ENCODE results near the gene MMP28.

MMP28 gene

DNA sequence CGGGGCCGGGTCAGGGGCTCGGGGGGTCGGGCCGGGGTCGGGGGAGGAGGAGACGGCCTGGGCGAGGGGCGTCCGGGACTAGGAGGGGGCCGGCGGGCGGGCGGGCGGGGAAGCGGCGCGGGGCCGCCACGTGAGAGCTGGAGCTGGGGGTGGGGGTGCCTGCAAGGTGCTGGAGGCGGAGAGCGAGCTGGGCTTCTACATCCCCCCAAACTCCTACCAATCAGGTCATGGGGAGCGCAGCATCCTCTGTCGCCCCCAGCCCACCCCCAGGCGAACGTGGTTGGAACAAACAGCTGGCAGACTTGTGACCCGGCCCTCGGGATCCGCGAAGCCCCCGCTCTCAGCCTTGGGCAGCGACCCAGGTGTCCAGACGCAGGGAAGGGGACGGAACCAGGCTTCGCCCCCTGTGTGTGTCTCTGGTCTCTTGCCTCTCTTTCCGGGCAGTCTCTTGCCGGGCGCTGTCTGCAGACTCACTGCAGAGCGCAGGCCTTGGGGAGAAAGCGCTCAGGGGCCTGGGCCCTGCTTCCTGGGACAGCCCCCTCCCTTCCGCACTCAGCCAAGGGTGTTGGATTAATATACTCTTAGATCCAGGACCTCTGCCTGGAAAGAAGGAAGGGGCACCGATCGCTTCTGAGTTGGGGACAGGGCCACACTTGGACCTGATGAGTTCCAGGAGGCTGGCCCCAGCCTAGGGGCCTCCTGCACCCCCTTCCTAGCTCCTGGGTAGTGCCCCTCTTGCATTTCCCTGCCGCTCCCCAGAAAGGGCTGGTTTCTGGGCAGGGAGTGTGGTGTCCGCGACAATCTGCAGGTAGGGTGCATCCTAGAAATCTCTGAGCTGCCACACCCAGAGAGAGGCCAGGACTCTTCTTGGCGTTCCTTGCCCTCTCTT, 63.3 kb downstream of the MMP28 start:
- H3K9me3 ChIP-seq (ENCODE audit: control insufficient read depth, low read length): no peaks in the 10 kb centered on the region
- H3K27ac ChIP-seq (ENCODE audit: low read depth, low read length, severe bottlenecking): no peak overlapping the region
- peaks cover 12% of the 10 kb centered on the region for H3K4me1 ChIP-seq (ENCODE audit: control insufficient read depth, insufficient read depth, low read length, poor library complexity, severe bottlenecking)
- peak overlapping the region; percentile 62 for H3K4me3 ChIP-seq (ENCODE audit: extremely low read depth, insufficient read depth, low read length, poor library complexity, severe bottlenecking)
- WGBS, 2 experiments (ENCODE audit: insufficient coverage in 2 of 2): 1 to 12% methylated on average over 16 to 21 of the region's 47 CpGs
- H3K36me3 ChIP-seq (ENCODE audit: control insufficient read depth, insufficient read depth, low read length): peaks cover 17% of the 10 kb centered on the region

DNA sequence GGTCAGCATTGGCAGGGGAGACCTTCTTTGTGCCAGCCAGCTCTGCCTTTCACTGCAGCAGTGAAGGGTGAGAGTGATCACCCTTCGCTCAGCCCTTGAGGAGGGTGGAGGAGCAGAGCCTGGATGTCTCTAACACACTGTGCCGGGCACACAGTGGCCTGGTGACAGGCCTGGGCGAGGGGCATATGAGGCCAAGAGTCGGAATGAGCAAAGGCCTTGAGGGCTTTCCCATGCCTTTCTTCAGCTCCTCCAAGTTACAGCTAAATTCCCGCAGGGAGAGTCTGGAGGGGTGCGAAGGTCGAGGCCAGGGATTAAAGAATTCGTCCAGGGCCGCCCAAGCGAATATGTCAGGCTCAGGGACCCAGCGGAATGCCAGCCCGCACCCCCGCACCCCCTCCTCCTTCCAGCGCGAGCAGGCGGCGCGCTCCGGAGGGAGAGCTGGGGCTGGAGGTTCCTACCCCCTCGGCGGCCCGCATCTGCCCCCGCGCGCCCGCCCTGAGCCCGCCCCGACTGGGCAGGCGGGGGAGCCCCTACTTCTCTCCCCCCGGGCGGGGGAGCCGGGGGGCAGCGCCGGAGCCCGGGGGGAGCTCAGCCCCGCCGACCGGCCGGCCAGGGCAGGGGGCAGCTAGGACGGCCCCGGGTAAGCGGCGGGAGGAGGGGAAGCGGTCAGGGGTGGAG, 64.1 kb downstream of the MMP28 start, which contains the start of gene RASL10B:
TSS of gene RASL10B (plus strand) at position 401 of the 678 bp plus-strand sequence. CDS start 3,546 bp downstream, outside the sequence.
- H3K4me1 ChIP-seq (ENCODE audit: control insufficient read depth, insufficient read depth, low read length, poor library complexity, severe bottlenecking): peaks cover 15% of the 10 kb centered on the region
- peak within 1 kb of the TSS; percentile 49 for H3K27ac ChIP-seq (ENCODE audit: low read depth, low read length, severe bottlenecking)
- WGBS, 2 experiments (ENCODE audit: insufficient coverage in 2 of 2): 4 to 6% methylated on average over 19 to 20 of the region's 44 CpGs
- no peaks in the 10 kb centered on the region for H3K9me3 ChIP-seq (ENCODE audit: control insufficient read depth, low read length)
- H3K36me3 ChIP-seq (ENCODE audit: control insufficient read depth, insufficient read depth, low read length): peaks cover 23% of the 10 kb centered on the region
- peak within 1 kb of the TSS; percentile 62 for H3K4me3 ChIP-seq (ENCODE audit: extremely low read depth, insufficient read depth, low read length, poor library complexity, severe bottlenecking)

DNA sequence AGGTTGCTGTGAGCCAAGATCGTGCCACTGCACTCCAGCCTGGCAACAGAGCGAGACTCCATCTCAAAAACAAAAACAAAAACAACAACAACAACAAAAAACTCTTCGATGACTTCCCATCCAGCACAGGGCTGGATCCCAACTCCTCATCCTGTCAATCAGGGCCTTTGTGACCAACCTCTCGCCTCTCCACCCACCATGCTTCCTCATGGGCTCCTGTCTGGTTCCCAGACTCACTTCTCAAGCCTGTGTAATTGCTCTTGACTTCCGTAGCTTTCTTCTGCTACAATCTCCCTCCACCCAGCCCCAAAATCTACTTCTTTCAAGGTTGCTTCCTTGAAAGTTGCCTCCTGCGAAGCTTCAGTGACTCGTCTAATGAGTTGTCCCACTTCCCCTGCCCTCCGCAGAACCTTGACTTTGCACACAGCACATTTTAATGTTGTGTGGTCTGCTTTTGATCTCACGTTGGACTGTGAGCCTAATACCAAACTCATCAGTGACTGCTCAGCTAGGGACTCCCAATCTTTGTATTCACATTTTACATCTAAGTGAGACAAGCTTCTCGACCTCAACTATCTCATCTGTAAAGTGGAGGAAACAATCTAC, 64.9 kb downstream of the MMP28 start:
- Histone ChIP-seq H3K4me3 (ENCODE audit: extremely low read depth, insufficient read depth, low read length, poor library complexity, severe bottlenecking) (no peak overlapping the region), H3K4me1 (ENCODE audit: control insufficient read depth, insufficient read depth, low read length, poor library complexity, severe bottlenecking) (peaks cover 24% of the 10 kb centered on the region), H3K27ac (ENCODE audit: low read depth, low read length, severe bottlenecking) (peak overlapping the region; percentile 49), H3K9me3 (ENCODE audit: control insufficient read depth, low read length) (no peaks in the 10 kb centered on the region), H3K36me3 (ENCODE audit: control insufficient read depth, insufficient read depth, low read length) (peaks cover 28% of the 10 kb centered on the region)
- WGBS, 2 experiments (ENCODE audit: insufficient coverage in 2 of 2): 65 to 73% methylated on average over 3 to 6 of the region's 10 CpGs

DNA sequence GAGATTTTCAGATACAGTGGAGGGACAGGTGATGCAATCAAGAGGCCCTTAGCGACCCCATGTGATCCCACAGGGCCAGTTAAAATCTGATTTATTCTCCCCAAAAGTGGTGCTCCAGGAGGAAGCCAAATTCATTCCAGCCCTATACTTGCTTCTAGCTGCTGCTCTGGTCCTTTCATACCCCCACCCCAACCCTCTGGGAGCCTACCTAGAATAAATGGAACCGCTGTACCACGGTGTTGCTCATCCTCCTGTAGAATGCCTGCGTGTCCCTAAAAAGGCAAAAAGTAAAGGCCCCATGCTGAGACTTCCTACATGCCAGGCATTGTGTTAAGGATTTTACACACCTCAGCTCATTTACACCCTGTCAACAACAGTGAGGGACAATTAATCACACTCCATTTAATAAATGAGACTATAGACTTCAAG, 66.0 kb downstream of the MMP28 start:
- no peak overlapping the region for H3K4me3 ChIP-seq (ENCODE audit: extremely low read depth, insufficient read depth, low read length, poor library complexity, severe bottlenecking)
- no peaks in the 10 kb centered on the region for H3K9me3 ChIP-seq (ENCODE audit: control insufficient read depth, low read length)
- WGBS, 2 experiments (ENCODE audit: insufficient coverage in 2 of 2): 20 to 30% methylated on average over 2 to 4 of the region's 4 CpGs
- no peak overlapping the region for H3K27ac ChIP-seq (ENCODE audit: low read depth, low read length, severe bottlenecking)
- H3K4me1 ChIP-seq (ENCODE audit: control insufficient read depth, insufficient read depth, low read length, poor library complexity, severe bottlenecking): peaks cover 32% of the 10 kb centered on the region
- peaks cover 36% of the 10 kb centered on the region for H3K36me3 ChIP-seq (ENCODE audit: control insufficient read depth, insufficient read depth, low read length)

DNA sequence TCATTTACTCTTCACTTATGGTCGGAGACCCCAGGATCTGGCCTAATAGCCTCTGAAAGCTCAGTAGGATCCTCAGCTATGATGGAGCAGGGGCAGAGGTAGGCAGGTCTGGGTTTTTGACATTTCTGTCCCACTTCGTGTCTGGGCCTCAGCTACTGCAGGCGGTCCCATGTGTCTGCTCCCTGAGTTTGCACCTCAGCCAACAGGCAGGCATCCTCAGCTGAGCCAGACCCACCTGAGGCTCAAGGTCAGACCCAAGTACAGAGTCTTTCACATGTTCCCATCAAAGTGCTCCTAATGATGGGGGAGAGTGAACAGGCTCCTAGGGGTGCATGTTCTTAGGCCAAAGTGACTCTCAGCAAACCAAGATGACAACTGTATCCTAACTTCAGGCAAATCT, 66.9 kb downstream of the MMP28 start:
- peaks cover 32% of the 10 kb centered on the region for H3K4me1 ChIP-seq (ENCODE audit: control insufficient read depth, insufficient read depth, low read length, poor library complexity, severe bottlenecking)
- H3K9me3 ChIP-seq (ENCODE audit: control insufficient read depth, low read length): no peaks in the 10 kb centered on the region
- WGBS, 2 experiments (ENCODE audit: insufficient coverage in 2 of 2): 85 to 94% methylated on average over 2 to 3 of the region's 3 CpGs
- no peak overlapping the region for H3K4me3 ChIP-seq (ENCODE audit: extremely low read depth, insufficient read depth, low read length, poor library complexity, severe bottlenecking)
- H3K36me3 ChIP-seq (ENCODE audit: control insufficient read depth, insufficient read depth, low read length): peaks cover 38% of the 10 kb centered on the region
- no peak overlapping the region for H3K27ac ChIP-seq (ENCODE audit: low read depth, low read length, severe bottlenecking)

DNA sequence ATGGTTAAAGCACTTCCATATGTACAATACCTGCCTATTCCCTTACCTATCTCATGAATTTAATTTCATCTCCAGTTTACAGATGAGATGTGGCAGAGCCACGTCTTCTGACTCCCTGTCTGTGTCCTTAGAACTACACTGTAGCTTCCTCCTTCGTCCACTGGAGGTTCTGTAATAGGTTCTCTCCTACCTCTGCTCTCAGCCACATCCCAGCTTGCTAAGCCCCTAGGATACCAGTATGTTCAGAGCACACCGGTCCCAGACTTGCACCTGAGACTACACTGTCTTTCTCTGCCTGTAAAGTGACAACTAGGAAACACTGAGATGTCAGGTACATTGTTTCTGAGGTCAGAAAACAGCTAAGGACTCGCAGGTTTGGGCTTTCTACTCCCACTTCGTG, 67.8 kb downstream of the MMP28 start:
- Histone ChIP-seq H3K4me1 (ENCODE audit: control insufficient read depth, insufficient read depth, low read length, poor library complexity, severe bottlenecking) (peaks cover 32% of the 10 kb centered on the region), H3K9me3 (ENCODE audit: control insufficient read depth, low read length) (no peaks in the 10 kb centered on the region), H3K4me3 (ENCODE audit: extremely low read depth, insufficient read depth, low read length, poor library complexity, severe bottlenecking) (no peak overlapping the region), H3K27ac (ENCODE audit: low read depth, low read length, severe bottlenecking) (no peak overlapping the region), H3K36me3 (ENCODE audit: control insufficient read depth, insufficient read depth, low read length) (peaks cover 46% of the 10 kb centered on the region)
- WGBS, 2 experiments (ENCODE audit: insufficient coverage in 2 of 2): 90 to 97% methylated on average over 4 to 5 of the region's 5 CpGs

DNA sequence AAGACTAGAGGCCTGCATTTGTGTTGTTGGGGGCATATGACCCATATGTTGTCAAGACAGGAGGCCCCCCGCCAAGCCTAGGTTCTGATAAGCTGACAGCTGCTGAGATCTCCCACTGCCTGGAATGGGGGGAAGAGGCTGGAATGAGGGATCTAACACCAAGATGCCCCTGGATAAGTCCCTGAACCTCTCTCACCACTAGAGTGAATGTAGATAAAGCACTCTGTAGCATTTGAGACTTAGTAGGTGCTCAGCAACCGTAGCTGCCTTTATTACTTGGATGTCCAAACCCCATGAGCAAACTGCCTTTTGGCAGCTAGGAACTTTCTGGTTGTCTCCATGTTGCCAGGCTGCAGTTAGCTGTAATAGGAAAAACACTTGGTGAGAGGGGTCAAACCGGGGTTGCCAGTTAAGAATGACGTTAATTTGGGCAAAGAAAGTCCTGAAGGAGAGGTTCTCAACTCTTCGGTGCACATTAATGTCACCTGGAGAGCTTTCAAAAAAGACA, 68.4 kb downstream of the MMP28 start:
- Histone ChIP-seq H3K4me1 (ENCODE audit: control insufficient read depth, insufficient read depth, low read length, poor library complexity, severe bottlenecking) (peaks cover 32% of the 10 kb centered on the region), H3K9me3 (ENCODE audit: control insufficient read depth, low read length) (no peaks in the 10 kb centered on the region), H3K36me3 (ENCODE audit: control insufficient read depth, insufficient read depth, low read length) (peaks cover 47% of the 10 kb centered on the region), H3K4me3 (ENCODE audit: extremely low read depth, insufficient read depth, low read length, poor library complexity, severe bottlenecking) (no peak overlapping the region), H3K27ac (ENCODE audit: low read depth, low read length, severe bottlenecking) (peak overlapping the region; percentile 86)
- WGBS, 2 experiments (ENCODE audit: insufficient coverage in 2 of 2): 72 to 92% methylated on average over 4 to 5 of the region's 5 CpGs

DNA sequence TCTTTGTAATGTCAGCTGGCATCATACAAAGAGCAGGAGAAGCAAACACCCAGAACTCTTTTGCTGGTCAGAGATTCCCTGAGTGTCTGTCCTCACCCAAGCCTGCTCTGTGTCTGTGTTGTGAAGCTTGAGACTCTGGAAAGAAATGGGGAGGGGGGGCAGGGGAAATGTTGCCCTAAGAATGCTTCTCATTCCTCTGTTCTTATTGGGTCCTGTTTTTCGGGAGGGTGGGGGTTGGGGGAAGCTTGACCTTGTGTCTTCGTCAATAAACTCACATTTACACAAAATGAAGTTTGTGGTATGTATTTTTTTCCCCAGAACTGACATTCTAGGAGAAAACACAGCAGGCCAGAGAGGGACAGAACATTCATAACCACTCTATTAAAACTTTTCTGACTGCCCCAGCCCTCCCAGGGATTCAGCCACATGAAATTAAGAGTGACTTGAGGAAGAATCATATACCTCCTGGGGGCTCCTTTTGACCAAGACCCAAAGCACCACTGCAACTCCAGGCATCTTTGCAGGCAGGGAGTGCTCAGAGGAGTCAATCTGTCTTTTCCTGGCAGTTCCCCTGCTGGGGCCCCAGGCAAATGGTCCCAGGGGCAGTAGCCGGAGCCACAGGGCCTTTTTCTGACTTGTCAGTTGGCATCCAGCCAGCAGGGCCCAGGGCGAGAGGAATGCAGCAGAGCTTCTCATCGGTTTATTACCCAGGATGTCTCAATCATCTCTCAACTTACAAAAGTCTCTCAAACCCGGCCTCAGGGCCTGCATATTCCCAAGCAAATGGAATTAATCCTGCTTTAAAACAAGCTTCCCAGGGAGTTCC, 69.1 kb downstream of the MMP28 start:
- Histone ChIP-seq H3K4me3 (ENCODE audit: extremely low read depth, insufficient read depth, low read length, poor library complexity, severe bottlenecking) (no peak overlapping the region), H3K4me1 (ENCODE audit: control insufficient read depth, insufficient read depth, low read length, poor library complexity, severe bottlenecking) (peaks cover 32% of the 10 kb centered on the region), H3K27ac (ENCODE audit: low read depth, low read length, severe bottlenecking) (peak overlapping the region; percentile 86), H3K36me3 (ENCODE audit: control insufficient read depth, insufficient read depth, low read length) (peaks cover 52% of the 10 kb centered on the region), H3K9me3 (ENCODE audit: control insufficient read depth, low read length) (no peaks in the 10 kb centered on the region)
- WGBS, 2 experiments (ENCODE audit: insufficient coverage in 2 of 2): 25 to 33% methylated on average over 4 of the region's 6 CpGs

DNA sequence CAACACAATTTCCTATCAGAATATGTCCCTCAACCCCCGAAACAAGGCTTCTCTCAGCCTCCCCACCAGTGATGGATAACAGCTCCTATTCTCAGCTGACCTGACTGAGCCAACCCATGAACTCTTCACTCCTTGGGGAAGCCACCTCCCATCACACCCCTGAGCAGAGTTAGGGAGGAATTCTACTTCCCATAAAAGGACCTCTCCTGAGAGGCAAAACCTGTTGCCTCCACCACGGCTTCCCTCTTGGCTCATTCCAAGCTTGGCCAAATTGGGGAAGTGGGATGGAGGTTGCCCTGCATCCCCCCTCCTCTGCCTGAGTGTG, 69.7 kb downstream of the MMP28 start:
- H3K4me1 ChIP-seq (ENCODE audit: control insufficient read depth, insufficient read depth, low read length, poor library complexity, severe bottlenecking): peaks cover 27% of the 10 kb centered on the region
- 80 to 93% methylated on average over 2 of the region's 2 CpGs for WGBS, 2 experiments (ENCODE audit: insufficient coverage in 2 of 2)
- no peak overlapping the region for H3K4me3 ChIP-seq (ENCODE audit: extremely low read depth, insufficient read depth, low read length, poor library complexity, severe bottlenecking)
- H3K36me3 ChIP-seq (ENCODE audit: control insufficient read depth, insufficient read depth, low read length): peaks cover 58% of the 10 kb centered on the region
- peak overlapping the region; percentile 86 for H3K27ac ChIP-seq (ENCODE audit: low read depth, low read length, severe bottlenecking)
- no peaks in the 10 kb centered on the region for H3K9me3 ChIP-seq (ENCODE audit: control insufficient read depth, low read length)

DNA sequence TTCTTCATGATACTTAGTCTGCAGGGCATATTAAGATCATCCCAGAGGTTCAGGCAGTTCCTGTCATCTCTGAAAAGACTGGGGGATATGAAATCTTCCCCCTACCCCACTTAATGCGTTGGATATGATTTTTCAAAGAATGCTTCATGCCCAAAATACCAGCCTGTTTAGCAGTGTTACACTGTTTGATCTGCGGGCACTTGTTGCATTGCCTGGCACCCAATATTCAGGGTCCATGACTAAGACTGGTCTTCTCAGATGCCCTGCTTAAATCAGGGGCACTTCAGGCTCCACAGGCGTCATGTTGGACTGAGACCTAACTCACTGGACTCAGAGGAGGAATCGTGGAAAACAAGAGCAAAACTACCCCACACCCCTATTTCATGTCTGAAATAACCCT, 70.4 kb downstream of the MMP28 start:
- Histone ChIP-seq H3K4me1 (ENCODE audit: control insufficient read depth, insufficient read depth, low read length, poor library complexity, severe bottlenecking) (peaks cover 24% of the 10 kb centered on the region), H3K36me3 (ENCODE audit: control insufficient read depth, insufficient read depth, low read length) (peaks cover 62% of the 10 kb centered on the region), H3K4me3 (ENCODE audit: extremely low read depth, insufficient read depth, low read length, poor library complexity, severe bottlenecking) (no peak overlapping the region), H3K9me3 (ENCODE audit: control insufficient read depth, low read length) (no peaks in the 10 kb centered on the region), H3K27ac (ENCODE audit: low read depth, low read length, severe bottlenecking) (peak overlapping the region; percentile 49)
- 96 to 97% methylated on average over 4 of the region's 4 CpGs for WGBS, 2 experiments (ENCODE audit: insufficient coverage in 2 of 2)

All from mesodermal cell (in vitro differentiated cells).